SK-N-SH treated with all-trans-retinoic acid at 6 μM for 48 hours (cell line): ENCODE measurements around the gene NAPG.
A peak's percentile ranks its signal among the peaks of the same experiment; 100 is the strongest.

Experiments used
- ATAC-seq: fragments of 200-7000 bp; cut with Tn5 transposase; 3 replicates; pipeline ENCODE4 v1.9.1; 2020; ENCODE audit warnings: mild to moderate bottlenecking, moderate library complexity
- ARNTL ChIP-seq: fragments of 450-650 bp; formaldehyde crosslinking; IDR thresholded peaks from 2 replicates; pipeline ENCODE4 v1.5.0; 2020; ENCODE audit warnings: low read depth, mild to moderate bottlenecking, moderate library complexity, borderline replicate concordance
- CREB5 ChIP-seq: fragments of 250-450 bp; sonication (Bioruptor Pico); IDR thresholded peaks from 2 replicates; pipeline ENCODE4 v1.5.1; 2020; ENCODE audit warnings: low read depth, mild to moderate bottlenecking, moderate library complexity
- CSDC2 ChIP-seq: fragments of 250-450 bp; sonication (Bioruptor Pico); IDR thresholded peaks from 2 replicates; pipeline ENCODE4 v1.5.0; 2020; ENCODE audit warnings: mild to moderate bottlenecking, moderate library complexity
- CSRNP3 ChIP-seq: fragments of 250-450 bp; sonication (Bioruptor Pico); IDR thresholded peaks from 2 replicates; pipeline ENCODE4 v1.5.1; 2021; ENCODE audit warnings: mild to moderate bottlenecking, moderate library complexity
- ESRRG ChIP-seq: fragments of 250-450 bp; sonication (Bioruptor Pico); IDR thresholded peaks from 2 replicates; pipeline ENCODE4 v1.6.1; 2021; ENCODE audit warnings: mild to moderate bottlenecking
- GLIS3 ChIP-seq: fragments of 250-450 bp; sonication (Bioruptor Pico); IDR thresholded peaks from 2 replicates; pipeline ENCODE4 v1.5.0; 2020; ENCODE audit warnings: mild to moderate bottlenecking, moderate library complexity
- ISL1 ChIP-seq: fragments of 250-450 bp; sonication (Bioruptor Pico); IDR thresholded peaks from 2 replicates; pipeline ENCODE4 v2.1.2; 2022; ENCODE audit warnings: mild to moderate bottlenecking, moderate library complexity
- OSR1 ChIP-seq: fragments of 250-450 bp; sonication (Bioruptor Pico); IDR thresholded peaks from 2 replicates; pipeline ENCODE4 v1.8.0; 2022; ENCODE audit warnings: moderate library complexity, mild to moderate bottlenecking, inconsistent platforms
- POU6F1 ChIP-seq: fragments of 250-450 bp; sonication (Bioruptor Pico); IDR thresholded peaks from 2 replicates; pipeline ENCODE4 v1.8.0; 2021; ENCODE audit warnings: low read depth, mild to moderate bottlenecking, moderate library complexity, borderline replicate concordance
- PPARA ChIP-seq: fragments of 250-450 bp; sonication (Bioruptor Pico); IDR thresholded peaks from 2 replicates; pipeline ENCODE4 v1.5.0; 2020; ENCODE audit warnings: mild to moderate bottlenecking, borderline replicate concordance
- RARB ChIP-seq: fragments of 250-450 bp; sonication (Bioruptor Pico); IDR thresholded peaks from 2 replicates; pipeline ENCODE4 v1.8.0; 2021; ENCODE audit warnings: mild to moderate bottlenecking, moderate library complexity
- SNAI2 ChIP-seq: fragments of 250-450 bp; sonication (Bioruptor Pico); IDR thresholded peaks from 2 replicates; pipeline ENCODE4 v1.5.0; 2020; ENCODE audit warnings: mild to moderate bottlenecking, moderate library complexity
- TCF4 ChIP-seq: fragments of 250-450 bp; sonication (Bioruptor Pico); IDR thresholded peaks from 2 replicates; pipeline ENCODE4 v1.8.0; 2021; ENCODE audit warnings: mild to moderate bottlenecking, moderate library complexity, borderline replicate concordance
- TOX ChIP-seq: fragments of 250-450 bp; sonication (Bioruptor Pico); IDR thresholded peaks from 2 replicates; pipeline ENCODE4 v1.8.0; 2021; ENCODE audit warnings: mild to moderate bottlenecking, moderate library complexity, borderline replicate concordance
- TSHZ2 ChIP-seq: fragments of 250-450 bp; sonication (Bioruptor Pico); IDR thresholded peaks from 2 replicates; pipeline ENCODE4 v1.5.0; 2020; ENCODE audit warnings: mild to moderate bottlenecking, moderate library complexity
- ZC3H10 ChIP-seq: fragments of 250-450 bp; sonication (Bioruptor Pico); IDR thresholded peaks from 2 replicates; pipeline ENCODE4 v1.5.1; 2021; ENCODE audit warnings: mild to moderate bottlenecking, moderate library complexity
- ZFP3 ChIP-seq: fragments of 250-450 bp; sonication (Bioruptor Pico); IDR thresholded peaks from 2 replicates; pipeline ENCODE4 v1.5.0; 2020; ENCODE audit warnings: mild to moderate bottlenecking, moderate library complexity
- ZFP30 ChIP-seq: fragments of 450-650 bp; formaldehyde crosslinking; IDR thresholded peaks from 2 replicates; pipeline ENCODE4 v1.5.0; 2022; ENCODE audit warnings: mild to moderate bottlenecking, moderate library complexity
- ZNF565 ChIP-seq: fragments of 450-650 bp; formaldehyde crosslinking; conservative IDR thresholded peaks from 2 replicates; pipeline ENCODE4 v1.5.0; 2020; ENCODE audit warnings: low read depth, mild to moderate bottlenecking, moderate library complexity
- ZNF70 ChIP-seq: fragments of 450-650 bp; formaldehyde crosslinking; IDR thresholded peaks from 2 replicates; pipeline ENCODE4 v1.5.0; 2020; ENCODE audit warnings: mild to moderate bottlenecking, moderate library complexity
- ZNF8 ChIP-seq: fragments of 450-650 bp; formaldehyde crosslinking; IDR thresholded peaks from 2 replicates; pipeline ENCODE4 v1.5.0; 2020; ENCODE audit warnings: mild to moderate bottlenecking, moderate library complexity

The NAPG gene

DNA sequence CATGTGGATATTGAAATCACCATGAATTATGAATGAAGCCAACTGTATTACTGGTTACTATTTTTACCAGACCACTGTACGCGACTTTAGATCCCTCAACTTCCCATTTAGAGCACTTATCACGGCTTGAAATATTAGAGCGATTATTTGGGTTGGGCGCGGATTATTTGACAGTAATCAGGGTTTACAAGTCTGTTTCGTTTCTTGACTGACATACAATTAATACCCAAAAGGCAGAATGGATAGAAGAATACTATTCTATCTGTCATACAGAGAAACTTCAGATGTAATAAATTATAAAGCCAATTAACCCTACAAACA, 496 bp upstream of the NAPG start:
- ATAC-seq = no peak
- no peak for TF ChIP-seq PPARA (CRISPR knock-in tag)
- TF ChIP-seq ISL1 = no peak
- no peak for TF ChIP-seq RARB
- no peak for TF ChIP-seq ZNF565 (CRISPR knock-in tag)

- ATAC-seq = peak; percentile 5
- TF ChIP-seq CREB5 (no peak), ZFP3 (CRISPR knock-in tag) (no peak), ZNF565 (CRISPR knock-in tag) (no peak), OSR1 (no peak), ZNF8 (no peak), ESRRG (no peak), TSHZ2 (no peak), ZC3H10 (CRISPR knock-in tag) (no peak), SNAI2 (no peak), CSRNP3 (CRISPR knock-in tag) (no peak)
These were observed 728 bp downstream of the NAPG start for GRCh38 chr18:10526561-10526949.

DNA sequence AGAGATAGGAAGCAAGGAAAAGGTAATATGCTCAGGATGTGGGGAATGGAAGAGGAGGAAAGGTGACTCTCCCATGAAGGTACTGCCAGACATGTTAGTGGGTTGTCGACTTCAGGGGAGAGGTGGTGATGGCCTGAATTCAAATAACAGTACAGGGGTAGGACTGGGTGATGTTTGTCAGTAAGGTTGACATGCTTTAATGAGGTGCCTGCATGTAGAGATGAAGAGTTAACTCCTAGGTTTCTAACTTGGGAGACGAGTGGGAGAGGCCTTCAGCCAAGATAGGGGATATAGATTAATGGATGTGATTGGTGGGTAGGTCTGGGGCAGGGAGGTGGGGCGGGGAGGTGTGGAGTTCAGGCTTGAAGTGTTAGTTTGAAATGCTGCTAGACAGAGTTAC, 2.6 kb downstream of the NAPG start:
- no peak for ATAC-seq

DNA sequence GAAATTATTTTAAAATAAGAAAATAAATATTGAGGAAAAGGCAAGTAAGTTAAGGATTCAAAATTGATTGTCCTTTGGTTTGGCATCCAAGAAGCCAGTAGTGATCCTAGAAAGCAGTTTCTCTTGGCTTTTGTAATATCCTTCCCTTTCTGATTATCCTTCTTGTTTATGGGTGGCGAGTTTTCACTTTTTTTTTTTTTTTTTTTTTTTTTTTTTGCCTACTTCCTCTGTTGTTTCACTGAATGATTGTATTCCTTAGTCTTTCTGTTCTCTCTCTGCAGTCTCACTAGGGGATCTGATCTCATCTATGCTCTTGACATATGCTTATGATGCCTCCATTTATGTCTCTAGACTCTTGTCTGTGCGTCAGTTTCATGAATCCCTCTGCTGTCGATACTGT, 4.2 kb downstream of the NAPG start:
- ATAC-seq = no peak
- no peak for TF ChIP-seq ZC3H10 (CRISPR knock-in tag)
- TF ChIP-seq SNAI2 = no peak
- TF ChIP-seq ARNTL = no peak
- no peak for TF ChIP-seq CSRNP3 (CRISPR knock-in tag)
- TF ChIP-seq ZNF8 = no peak

More for the DNA sequence above, 2.6 kb downstream of the NAPG start:
- TF ChIP-seq ZC3H10 (CRISPR knock-in tag) = no peak
- TF ChIP-seq ISL1 = no peak
- no peak for TF ChIP-seq OSR1
- TF ChIP-seq POU6F1 = no peak
- no peak for TF ChIP-seq PPARA (CRISPR knock-in tag)
- TF ChIP-seq ARNTL = no peak
- TF ChIP-seq CSDC2 (CRISPR knock-in tag) = no peak
- TF ChIP-seq ZNF70 = no peak
- TF ChIP-seq ZFP3 (CRISPR knock-in tag) = no peak
- no peak for TF ChIP-seq ZNF565 (CRISPR knock-in tag)
- TF ChIP-seq ZFP30 = no peak
- TF ChIP-seq, all 23 proteins: peak for 0

DNA sequence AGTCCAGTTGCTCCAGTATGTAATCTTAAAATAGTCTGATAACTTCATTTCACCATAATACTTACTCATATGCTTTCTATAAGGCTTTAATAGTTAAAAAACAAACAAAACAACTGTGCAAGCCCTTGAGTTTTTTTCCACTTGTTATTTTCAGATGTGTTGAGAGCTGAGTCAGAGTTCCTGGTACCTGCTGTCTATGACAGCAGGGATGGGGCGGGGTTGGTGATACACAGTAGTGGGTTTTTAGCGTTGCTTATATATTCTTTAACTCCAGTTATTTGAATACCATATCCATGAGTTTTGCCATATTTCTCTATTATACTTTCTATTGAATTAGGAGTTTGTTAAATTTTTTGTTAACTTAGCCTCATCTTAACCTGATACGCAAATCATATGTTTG, 5.0 kb downstream of the NAPG start:
- no peak for TF ChIP-seq TCF4 (CRISPR knock-in tag)
- TF ChIP-seq TOX (CRISPR knock-in tag) = no peak
- no peak for TF ChIP-seq ESRRG
- TF ChIP-seq PPARA (CRISPR knock-in tag) = no peak
- TF ChIP-seq RARB = no peak
- no peak for TF ChIP-seq ZNF565 (CRISPR knock-in tag)
- TF ChIP-seq CREB5 = no peak
- no peak for TF ChIP-seq ZFP30
- TF ChIP-seq GLIS3 (CRISPR knock-in tag) = no peak
- no peak for TF ChIP-seq CSRNP3 (CRISPR knock-in tag)
- TF ChIP-seq OSR1 = no peak
- TF ChIP-seq, all 23 proteins: peak for 0
- ATAC-seq = no peak
